GM12878 (cell line): Measurements from ENCODE around the gene C4BPB. TPM values are rescaled to one million over a fixed set of nuclear protein-coding genes. Genes with fewer than 3 reads are reported as not detected.

Source experiments
- ATAC-seq: fragments of 200-7000 bp; cut with Tn5 transposase; 3 replicates; pipeline ENCODE4 v1.9.1; 2020; ENCODE audit warnings: mild to moderate bottlenecking, moderate library complexity
- BruUV-seq: library from RNA; stranded (reverse); fragments of 400-500 nt; replicated peaks from 2 replicates; lab custom pipeline; 2021; lab: Mats Ljungman, UMichigan
- CTCF ChIA-PET: fragments of 300-600 bp; sonication (Branson Sonifier 250); formaldehyde crosslinking; extraction: SDS; loops from one replicate; lab custom pipeline; 2021; ENCODE audit warnings: inconsistent platforms; lab: Yijun Ruan, JAX
- POLR2A ChIA-PET: fragments of 350-600 bp; formaldehyde crosslinking; extraction: SDS; loops from one replicate; lab custom pipeline; 2021; ENCODE audit warnings: inconsistent platforms; lab: Charles Lee
- RAD21 ChIA-PET: fragments of 300-600 bp; sonication (Branson Sonifier 250); formaldehyde crosslinking; loops from one replicate; lab custom pipeline; 2023; ENCODE audit warnings: antibody characterized with exemption; ENCODE audit not compliant: unreplicated experiment; lab: Charles Lee
- SMC1A ChIA-PET: fragments of 300-600 bp; sonication (Branson Sonifier 250); formaldehyde crosslinking; loops from one replicate; lab custom pipeline; 2023; ENCODE audit not compliant: unreplicated experiment, uncharacterized antibody; lab: Charles Lee
- DNase-seq: peaks from one replicate; pipeline ENCODE4 v3.0.0-alpha.2; 2011; ENCODE audit warnings: low read depth, low spot score
- FAIRE-seq: peaks from 3 replicates; lab custom pipeline; 2011; peaks lifted over from hg19 to GRCh38; lab: Jason Lieb, UNC
- H2AFZ ChIP-seq: 2 replicates; pipeline ENCODE4 v1.6.0; 2011; ENCODE audit warnings: low read depth, low read length, control low read depth; ENCODE audit not compliant: control insufficient read depth
- H3K27ac ChIP-seq: 2 replicates; pipeline ENCODE4 v1.5.1; 2011; ENCODE audit warnings: control low read depth; ENCODE audit not compliant: control insufficient read depth, insufficient read depth
- H3K27me3 ChIP-seq, 2 experiments: replicated peaks in 1 of 2; 2 replicates each; pipeline versions ENCODE4 v1.6.0 to v1.6.1; 2011; ENCODE audit warnings: low read length in 1 of 2; ENCODE audit not compliant: control insufficient read depth in 2 of 2, insufficient read depth in 2 of 2
- H3K36me3 ChIP-seq, 2 experiments: 2 replicates each; pipeline ENCODE4 v1.5.1; 2011; ENCODE audit warnings: low read length in 1 of 2; ENCODE audit not compliant: control insufficient read depth in 2 of 2, insufficient read depth in 2 of 2
- H3K4me1 ChIP-seq: 2 replicates; pipeline ENCODE4 v1.6.1; 2011; ENCODE audit warnings: mild to moderate bottlenecking, low read length, moderate library complexity, mixed read lengths; ENCODE audit not compliant: control insufficient read depth, insufficient read depth
- H3K4me2 ChIP-seq: 2 replicates; pipeline ENCODE4 v1.6.0; 2011; ENCODE audit warnings: control low read depth; ENCODE audit not compliant: control insufficient read depth, insufficient read depth
- H3K4me3 ChIP-seq: fragments of 200-600 bp; sonication (generic); 2 replicates; pipeline ENCODE4 v1.5.1; 2016
- H3K79me2 ChIP-seq: 2 replicates; pipeline ENCODE4 v1.6.0; 2011; ENCODE audit warnings: low read length; ENCODE audit not compliant: control insufficient read depth, insufficient read depth
- H3K9ac ChIP-seq: 2 replicates; pipeline ENCODE4 v1.8.0; 2011; ENCODE audit warnings: low read length, control low read depth, mixed read lengths; ENCODE audit not compliant: control insufficient read depth, insufficient read depth
- H3K9me3 ChIP-seq: replicated peaks from 3 replicates; pipeline ENCODE4 v1.5.1; 2011; ENCODE audit warnings: mild to moderate bottlenecking, low read length; ENCODE audit not compliant: control insufficient read depth, insufficient read depth
- H4K20me1 ChIP-seq: 2 replicates; pipeline ENCODE4 v1.6.0; 2011; ENCODE audit not compliant: control insufficient read depth, insufficient read depth
- BACH1 ChIP-seq: fragments of 450-650 bp; IDR thresholded peaks from 2 replicates; pipeline ENCODE4 v1.6.1; 2017; ENCODE audit warnings: mild to moderate bottlenecking, borderline replicate concordance
- IRF4 ChIP-seq: IDR thresholded peaks from 2 replicates; pipeline ENCODE4 v1.6.1; 2011; ENCODE audit warnings: low read depth, low read length
- MLLT1 ChIP-seq: fragments of 450-650 bp; IDR thresholded peaks from 2 replicates; pipeline ENCODE4 v1.6.1; 2016; ENCODE audit warnings: mild to moderate bottlenecking
- NBN ChIP-seq: fragments of 450-650 bp; IDR thresholded peaks from 2 replicates; pipeline ENCODE4 v1.6.1; 2016
- NR2F1 ChIP-seq: fragments of 450-650 bp; conservative IDR thresholded peaks from 2 replicates; pipeline ENCODE4 v1.6.1; 2017; ENCODE audit warnings: mild to moderate bottlenecking
- PBX3 ChIP-seq: IDR thresholded peaks from 2 replicates; pipeline ENCODE4 v1.6.1; 2011; ENCODE audit warnings: mild to moderate bottlenecking, low read depth, low read length, moderate library complexity; ENCODE audit not compliant: insufficient replicate concordance
- PKNOX1 ChIP-seq: fragments of 450-650 bp; IDR thresholded peaks from 2 replicates; pipeline ENCODE4 v1.6.1; 2016; ENCODE audit warnings: mild to moderate bottlenecking
- SIX5 ChIP-seq: IDR thresholded peaks from 2 replicates; pipeline ENCODE4 v1.6.1; 2011; ENCODE audit warnings: mild to moderate bottlenecking, low read depth, low read length, moderate library complexity; ENCODE audit not compliant: severe bottlenecking
- SP1 ChIP-seq: IDR thresholded peaks from one replicate; pipeline ENCODE4 v1.6.1; 2011; ENCODE audit warnings: low read depth, low read length
- TCF12 ChIP-seq: IDR thresholded peaks from 2 replicates; pipeline ENCODE4 v1.6.1; 2011; ENCODE audit warnings: low read depth, mild to moderate bottlenecking, low read length
- TCF7 ChIP-seq: IDR thresholded peaks from 2 replicates; pipeline ENCODE4 v1.6.1; 2014; ENCODE audit warnings: antibody characterized with exemption, borderline replicate concordance
- ZNF622 ChIP-seq: fragments of 450-650 bp; IDR thresholded peaks from 2 replicates; pipeline ENCODE4 v1.6.1; 2017; ENCODE audit warnings: mild to moderate bottlenecking, inconsistent platforms
- WGBS: methylation state at CpG from one replicate; pipeline ENCODE4 v1.1.6; 2016; ENCODE audit warnings: low lambda C conversion rate; ENCODE audit not compliant: insufficient replicate concordance, insufficient coverage; ENCODE audit errors: missing lambda C conversion rate; 5-methylcytosine and 5-hydroxymethylcytosine counted together
- in situ Hi-C: fragments of 300-500 bp; cut with MboI; formaldehyde crosslinking; loops from 9 replicates; pipeline ENCODE4 v1.14.3; 2018; ENCODE audit warnings: mixed read lengths
- intact Hi-C: fragments of 100-400 bp; cut with micrococcal nuclease; formaldehyde crosslinking; loops from one replicate; pipeline ENCODE4 v1.14.2; 2022; ENCODE audit not compliant: unreplicated experiment
- polyA plus RNA-seq, 11 experiments: library from polyadenylated mRNA; depleted of rRNA in 4 of 11; unstranded in 6 of 11; stranded (reverse) in 5 of 11; fragments of >200 nt; fragmentation: Nextera tagmentation in 4 of 11; fragmentation: Illumina TruSeq in 1 of 11; extraction: Ambion mirVana in 4 of 11; extraction: Trizol in 1 of 11; gene quantifications; 1 replicate in 1 of 11; 2 replicates in 10 of 11; pipeline versions ENCODE4 v1.2.1 to v1.2.3, GENCODE V29; 2011 to 2016; ENCODE audit warnings: inconsistent platforms in 2 of 11, missing spikeins in 2 of 11, low read depth in 1 of 11
- total RNA-seq, 4 experiments: library from RNA; depleted of rRNA in 3 of 4; stranded (reverse); fragments of >200 nt in 3 of 4; fragmentation: Illumina TruSeq in 1 of 4; extraction: Trizol in 1 of 4; gene quantifications; 2 replicates each; pipeline versions ENCODE4 v1.2.1 to v1.2.3, GENCODE V29; 2013 to 2021

The C4BPB gene
- total and polyA plus RNA-seq, 10 of the 15 experiments (the other 5 are each of a cell fraction or from before 2014, with no cell fraction given) = 0.31 to 1.2 (median 0.53) TPM; not detected in 1

GRCh38 chr1:207055386-207056001, 33.2 kb upstream of the C4BPB start:
- Histone ChIP-seq H3K4me3 (no peak overlapping the region), H3K79me2 (peaks cover 3% of the 10 kb centered on the region), H2AFZ (no peak overlapping the region), H3K4me1 (peaks cover 21% of the 10 kb centered on the region), H3K9me3 (no peaks in the 10 kb centered on the region; the same call in 2 of the 3 replicates), H3K27ac (no peak overlapping the region), H4K20me1 (no peaks in the 10 kb centered on the region), H3K27me3 (no peaks in the 10 kb centered on the region), H3K4me2 (no peak overlapping the region), H3K36me3 (no peaks in the 10 kb centered on the region), H3K9ac (no peak overlapping the region)
- intact Hi-C loops (no loop called here), in situ Hi-C loops (no loop called here)
- RAD21 ChIA-PET = interaction anchor here (2.0 kb wide), 1 partner anchor 20 kb away, joined by 8 read pairs; no protein-coding TSS in a partner anchor
- CTCF ChIA-PET = interaction anchor here (0.8 to 2.8 kb wide), 8 partner anchors 10 to 350 kb away, joined by 3 to 12 read pairs (median 3); no protein-coding TSS in a partner anchor
- DNase-seq = no peak
- TF ChIP-seq IRF4 (no peak), TCF7 (no peak), ZNF622 (no peak)
- BruUV-seq = no TSS peak
- ATAC-seq = no peak
- POLR2A ChIA-PET = no interaction called here
- SMC1A ChIA-PET = interaction anchor here (1.4 to 2.0 kb wide), 2 partner anchors 8 to 20 kb away, joined by 4 to 6 read pairs; no protein-coding TSS in a partner anchor
- WGBS = 58% methylated on average over 3 of the region's 3 CpGs
- no peak for FAIRE-seq

GRCh38 chr1:207056673-207057072, 32.0 kb upstream of the C4BPB start:
- BruUV-seq = no TSS peak
- CTCF ChIA-PET = interaction anchor here (0.8 to 1.1 kb wide), 4 partner anchors 23 to 349 kb away, joined by 3 to 4 read pairs (median 3); no protein-coding TSS in a partner anchor
- DNase-seq = no peak
- Histone ChIP-seq H3K9me3 (no peaks in the 10 kb centered on the region; the same call in 2 of the 3 replicates), H3K79me2 (no peaks in the 10 kb centered on the region), H4K20me1 (no peaks in the 10 kb centered on the region), H3K4me2 (no peak overlapping the region), H3K36me3 (no peaks in the 10 kb centered on the region), H3K9ac (no peak overlapping the region), H3K27ac (no peak overlapping the region), H3K4me1 (peaks cover 14% of the 10 kb centered on the region), H3K27me3 (no peaks in the 10 kb centered on the region), H2AFZ (no peak overlapping the region), H3K4me3 (no peak overlapping the region)
- intact Hi-C loops = no loop called here
- POLR2A ChIA-PET = no interaction called here
- SMC1A ChIA-PET = interaction anchor here (1.4 kb wide), 1 partner anchor 9 kb away, joined by 3 read pairs; no protein-coding TSS in a partner anchor
- no peak for FAIRE-seq
- no peak for ATAC-seq
- in situ Hi-C loops = no loop called here
- 58% methylated on average over 6 of the region's 6 CpGs for WGBS
- RAD21 ChIA-PET = interaction anchor here (2.0 kb wide), 1 partner anchor 19 kb away, joined by 8 read pairs; no protein-coding TSS in a partner anchor
- TF ChIP-seq SIX5 = no peak
- TF ChIP-seq PBX3 = no peak
- TF ChIP-seq SP1 = no peak
- TF ChIP-seq NR2F1 = no peak
- no peak for TF ChIP-seq PKNOX1
- no peak for TF ChIP-seq BACH1
- TF ChIP-seq TCF12 = no peak
- TF ChIP-seq NBN = no peak
- TF ChIP-seq MLLT1 = no peak
